Activated B cell treated with CpG ODN at 0.5 μM for 24 hours (primary cell): ENCODE results near the gene NTNG2. TPM values are rescaled to one million over a fixed set of nuclear protein-coding genes. Genes with fewer than 3 reads are reported as not detected.
A peak's percentile ranks its signal among the peaks of the same experiment; 100 is the strongest.

Experiments
- ATAC-seq: fragments of 200-7000 bp; cut with Tn5 transposase; one replicate; pipeline ENCODE4 v1.10.0; 2021; ENCODE audit warnings: low read depth, mild to moderate bottlenecking, moderate library complexity
- CTCF ChIA-PET: fragments of 350-600 bp; sonication (Branson Sonifier 250); formaldehyde crosslinking; loops from one replicate; lab custom pipeline; 2021; ENCODE audit warnings: antibody characterized with exemption; lab: Charles Lee
- POLR2A ChIA-PET: fragments of 350-600 bp; sonication (Branson Sonifier 250); formaldehyde crosslinking; loops from one replicate; lab custom pipeline; 2021; ENCODE audit warnings: antibody characterized with exemption; lab: Charles Lee
- DNase-seq: peaks from one replicate; pipeline ENCODE4 v3.0.0; 2022
- H3K27ac Mint-ChIP-seq: one replicate; pipeline ENCODE4 v1.8.0; 2020; ENCODE audit warnings: mixed read lengths
- H3K27me3 Mint-ChIP-seq: one replicate; pipeline ENCODE4 v1.8.0; 2021; ENCODE audit warnings: mixed read lengths
- H3K36me3 Mint-ChIP-seq: one replicate; pipeline ENCODE4 v1.8.0; 2021; ENCODE audit warnings: low read depth, mixed read lengths
- H3K4me1 Mint-ChIP-seq: one replicate; pipeline ENCODE4 v1.8.0; 2021; ENCODE audit warnings: mixed read lengths
- H3K4me3 Mint-ChIP-seq: one replicate; pipeline ENCODE4 v1.8.0; 2020; ENCODE audit warnings: mild to moderate bottlenecking, mixed read lengths
- H3K9me3 Mint-ChIP-seq: one replicate; pipeline ENCODE4 v1.8.0; 2020; ENCODE audit warnings: mixed read lengths
- intact Hi-C: fragments of 100-400 bp; cut with micrococcal nuclease; formaldehyde crosslinking; loops from one replicate; pipeline ENCODE4 v1.15.1; 2024
- total RNA-seq: library from RNA; stranded (reverse); gene quantifications from 2 replicates; pipeline ENCODE4 v1.2.3, GENCODE V29; 2022
- TF ChIP-seq, protein P1 (sequence below): fragments of 200-600 bp; IDR thresholded peaks from one replicate; pipeline ENCODE4 v1.8.0; 2022; ENCODE audit warnings: antibody characterized with exemption, mild to moderate bottlenecking

Gene NTNG2, protein sequence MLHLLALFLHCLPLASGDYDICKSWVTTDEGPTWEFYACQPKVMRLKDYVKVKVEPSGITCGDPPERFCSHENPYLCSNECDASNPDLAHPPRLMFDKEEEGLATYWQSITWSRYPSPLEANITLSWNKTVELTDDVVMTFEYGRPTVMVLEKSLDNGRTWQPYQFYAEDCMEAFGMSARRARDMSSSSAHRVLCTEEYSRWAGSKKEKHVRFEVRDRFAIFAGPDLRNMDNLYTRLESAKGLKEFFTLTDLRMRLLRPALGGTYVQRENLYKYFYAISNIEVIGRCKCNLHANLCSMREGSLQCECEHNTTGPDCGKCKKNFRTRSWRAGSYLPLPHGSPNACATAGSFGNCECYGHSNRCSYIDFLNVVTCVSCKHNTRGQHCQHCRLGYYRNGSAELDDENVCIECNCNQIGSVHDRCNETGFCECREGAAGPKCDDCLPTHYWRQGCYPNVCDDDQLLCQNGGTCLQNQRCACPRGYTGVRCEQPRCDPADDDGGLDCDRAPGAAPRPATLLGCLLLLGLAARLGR
- total RNA-seq = 2.1 and 3.1 TPM in 2 replicates

DNA sequence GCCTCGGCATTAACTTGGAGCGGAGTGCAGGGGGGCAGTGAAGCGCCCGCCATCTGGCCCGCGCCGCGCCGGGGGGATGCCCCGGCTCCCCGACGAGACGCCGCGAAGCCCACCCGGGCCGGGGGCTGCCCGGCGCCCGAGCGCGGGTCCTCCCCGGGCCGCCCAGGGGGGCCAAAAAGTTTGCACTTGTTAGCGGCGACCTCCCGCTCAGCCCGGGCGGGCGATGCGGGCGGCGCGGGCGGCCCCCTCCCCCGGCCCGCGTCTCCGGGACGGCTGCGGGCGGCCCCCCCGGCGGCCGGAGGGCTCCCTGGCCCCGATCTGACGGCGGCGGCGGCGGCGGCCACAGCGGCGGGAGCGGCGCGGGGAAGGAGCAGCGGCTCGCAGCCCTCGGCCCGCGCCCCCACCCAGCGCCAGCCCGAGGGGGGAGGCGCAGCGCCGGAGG, at the start of gene NTNG2:
NTNG2 (plus strand) TSS at position 316 of the 442 bp plus-strand sequence. CDS start 4,774 bp downstream, outside the sequence.
- peaks cover 9% of the 10 kb centered on the region for H3K4me1 Mint-ChIP-seq
- ATAC-seq = peak; percentile 26

DNA sequence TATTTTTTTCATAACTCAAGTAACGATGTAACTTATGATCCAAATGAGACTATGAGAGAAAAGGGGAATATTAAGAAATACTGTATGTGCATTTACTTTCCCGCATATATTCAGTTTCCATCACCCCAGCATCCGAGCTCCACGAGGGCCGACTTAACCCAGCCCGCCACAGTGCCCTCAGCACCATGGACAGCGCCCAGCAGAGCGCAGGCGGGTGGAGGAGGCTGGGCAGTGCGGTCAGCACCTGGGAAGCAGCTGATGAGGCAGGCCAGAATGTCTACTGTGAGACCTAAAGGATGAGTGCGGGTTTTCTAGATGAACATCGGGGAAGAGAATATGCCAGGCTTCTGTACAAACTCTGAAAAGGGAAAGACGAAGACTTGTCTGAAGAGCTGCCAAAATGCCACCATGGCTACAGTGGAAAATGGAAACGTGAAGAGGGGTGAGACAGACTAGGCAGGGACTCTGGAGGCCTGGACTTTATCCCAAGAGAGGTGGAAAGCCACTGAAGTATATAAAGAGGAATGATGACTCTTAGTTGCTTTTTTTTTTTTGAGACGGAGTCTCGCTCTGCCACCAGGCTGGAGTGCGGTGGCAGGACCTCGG, 47.7 kb upstream of the NTNG2 start:
- Mint-ChIP-seq H3K27ac (no peak overlapping the region), H3K27me3 (peaks cover 41% of the 10 kb centered on the region), H3K4me3 (no peak overlapping the region), H3K9me3 (peaks cover 3% of the 10 kb centered on the region), H3K36me3 (no peaks in the 10 kb centered on the region), H3K4me1 (no peaks in the 10 kb centered on the region)
- DNase-seq = no peak
- intact Hi-C loops = no loop called here
- TF ChIP-seq, protein P1, sequence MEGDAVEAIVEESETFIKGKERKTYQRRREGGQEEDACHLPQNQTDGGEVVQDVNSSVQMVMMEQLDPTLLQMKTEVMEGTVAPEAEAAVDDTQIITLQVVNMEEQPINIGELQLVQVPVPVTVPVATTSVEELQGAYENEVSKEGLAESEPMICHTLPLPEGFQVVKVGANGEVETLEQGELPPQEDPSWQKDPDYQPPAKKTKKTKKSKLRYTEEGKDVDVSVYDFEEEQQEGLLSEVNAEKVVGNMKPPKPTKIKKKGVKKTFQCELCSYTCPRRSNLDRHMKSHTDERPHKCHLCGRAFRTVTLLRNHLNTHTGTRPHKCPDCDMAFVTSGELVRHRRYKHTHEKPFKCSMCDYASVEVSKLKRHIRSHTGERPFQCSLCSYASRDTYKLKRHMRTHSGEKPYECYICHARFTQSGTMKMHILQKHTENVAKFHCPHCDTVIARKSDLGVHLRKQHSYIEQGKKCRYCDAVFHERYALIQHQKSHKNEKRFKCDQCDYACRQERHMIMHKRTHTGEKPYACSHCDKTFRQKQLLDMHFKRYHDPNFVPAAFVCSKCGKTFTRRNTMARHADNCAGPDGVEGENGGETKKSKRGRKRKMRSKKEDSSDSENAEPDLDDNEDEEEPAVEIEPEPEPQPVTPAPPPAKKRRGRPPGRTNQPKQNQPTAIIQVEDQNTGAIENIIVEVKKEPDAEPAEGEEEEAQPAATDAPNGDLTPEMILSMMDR = no peak
- ChIA-PET POLR2A (no interaction called here), CTCF (no interaction called here)
- ATAC-seq = peak; percentile 40

More for the DNA sequence above, at the start of gene NTNG2:
- no peaks in the 10 kb centered on the region for H3K9me3 Mint-ChIP-seq
- POLR2A ChIA-PET = interaction anchor here (0.6 to 1.9 kb wide), 2 partner anchors 37 to 82 kb away, joined by 3 to 5 read pairs; partner anchors contain the start of gene MED27
- H3K36me3 Mint-ChIP-seq = peaks cover 2% of the 10 kb centered on the region
- TF ChIP-seq, protein P1 = no peak
- H3K27ac Mint-ChIP-seq = peak within 1 kb of the TSS; percentile 67
- CTCF ChIA-PET = no interaction called here
- peak within 1 kb of the TSS; percentile 93 for H3K4me3 Mint-ChIP-seq
- DNase-seq = peak; percentile 39
- H3K27me3 Mint-ChIP-seq = peaks cover 52% of the 10 kb centered on the region
- intact Hi-C loops = loop anchor here (2.0 to 10.0 kb wide), 3 partner anchors 79 to 253 kb away; partner anchors contain the start of gene CFAP77

DNA sequence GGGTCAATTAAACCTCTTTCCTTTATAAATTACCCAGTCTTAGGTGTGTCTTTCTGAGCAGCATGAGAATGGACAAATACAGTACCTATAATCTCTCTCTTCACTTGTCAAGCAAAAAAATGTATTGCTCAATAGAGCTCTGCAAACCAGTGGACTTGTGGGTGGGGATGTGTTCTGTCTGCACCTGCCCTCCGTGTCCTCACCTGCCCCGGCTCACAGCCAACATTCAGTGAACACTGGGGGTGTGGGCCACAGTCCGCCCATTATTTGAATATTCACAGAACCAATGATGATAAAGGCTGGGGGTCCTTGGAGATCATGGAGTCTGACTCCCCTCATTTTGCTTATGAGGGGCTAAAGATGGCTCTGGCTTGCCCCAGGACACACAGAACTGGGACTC, 45.3 kb upstream of the NTNG2 start:
- Mint-ChIP-seq H3K36me3 (no peaks in the 10 kb centered on the region), H3K27ac (no peak overlapping the region), H3K27me3 (peaks cover 46% of the 10 kb centered on the region), H3K4me3 (no peak overlapping the region), H3K4me1 (no peaks in the 10 kb centered on the region), H3K9me3 (peaks cover 3% of the 10 kb centered on the region)
- ATAC-seq (no peak), DNase-seq (no peak)
- TF ChIP-seq, protein P1 = no peak
- ChIA-PET POLR2A (no interaction called here), CTCF (no interaction called here)
- intact Hi-C loops = no loop called here

DNA sequence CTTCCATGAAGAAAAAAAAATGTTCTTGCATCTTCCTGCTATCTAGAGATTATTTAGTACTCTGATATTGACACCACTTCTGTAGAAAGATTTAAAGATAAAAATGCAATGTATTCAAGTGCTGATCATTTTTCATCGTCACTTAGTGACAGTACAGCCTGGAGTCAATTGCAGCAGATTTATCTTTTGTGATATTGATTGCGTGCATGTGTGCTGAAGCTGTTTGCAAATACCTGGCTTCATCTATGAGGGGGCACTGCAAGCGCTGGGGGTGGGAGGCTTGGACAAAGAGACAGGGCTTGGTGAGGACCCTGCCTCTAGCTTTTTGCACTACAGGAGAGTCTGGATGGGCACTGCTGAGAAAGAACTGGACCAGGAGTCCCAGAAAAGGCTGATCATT, 44.2 kb upstream of the NTNG2 start:
- peaks cover 3% of the 10 kb centered on the region for H3K9me3 Mint-ChIP-seq
- ATAC-seq = no peak
- no peak for DNase-seq
- no peaks in the 10 kb centered on the region for H3K36me3 Mint-ChIP-seq
- TF ChIP-seq, protein P1 = no peak
- H3K27ac Mint-ChIP-seq = no peak overlapping the region
- H3K27me3 Mint-ChIP-seq = peaks cover 47% of the 10 kb centered on the region
- no peak overlapping the region for H3K4me3 Mint-ChIP-seq
- intact Hi-C loops = no loop called here
- ChIA-PET CTCF (no interaction called here), POLR2A (no interaction called here)
- H3K4me1 Mint-ChIP-seq = no peaks in the 10 kb centered on the region

DNA sequence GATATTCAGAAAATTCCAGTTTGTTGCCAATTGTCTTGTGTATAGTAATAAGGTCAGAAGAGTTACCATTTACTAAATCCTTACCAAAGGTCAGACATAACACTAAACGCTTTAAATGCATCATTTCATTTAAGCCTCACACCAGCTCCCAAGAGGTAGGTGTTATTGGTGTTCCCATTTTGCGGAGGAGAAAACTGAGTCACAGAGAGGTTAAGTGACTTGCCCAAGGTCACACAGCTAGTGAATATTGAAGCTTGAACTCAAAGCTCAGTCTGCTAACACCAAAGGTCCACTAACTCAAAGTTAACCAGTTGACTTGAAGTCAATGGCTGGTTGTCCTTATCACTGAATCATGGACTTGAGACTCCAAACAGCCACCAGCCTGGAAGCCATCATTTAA, 40.8 kb upstream of the NTNG2 start:
- ChIA-PET POLR2A (no interaction called here), CTCF (no interaction called here)
- no peaks in the 10 kb centered on the region for H3K4me1 Mint-ChIP-seq
- peaks cover 61% of the 10 kb centered on the region for H3K27me3 Mint-ChIP-seq
- no peak overlapping the region for H3K27ac Mint-ChIP-seq
- no peak overlapping the region for H3K4me3 Mint-ChIP-seq
- TF ChIP-seq, protein P1 = no peak
- intact Hi-C loops = no loop called here
- ATAC-seq (no peak), DNase-seq (no peak)
- no peaks in the 10 kb centered on the region for H3K36me3 Mint-ChIP-seq
- peaks cover 3% of the 10 kb centered on the region for H3K9me3 Mint-ChIP-seq
